Gastrocnemius medialis (tissue), 4 donors: ENCODE results near the gene INPP5A. TPM values are rescaled to one million over a fixed set of nuclear protein-coding genes. Genes with fewer than 3 reads are reported as not detected.

ENCODE experiments used
- ATAC-seq, 2 donors: fragments of 150-250 bp; one replicate each; pipeline ENCODE4 v1.9.1; 2016
- DNase-seq, 2 donors: peaks; one replicate each; pipeline ENCODE4 v3.0.0-alpha.2; 2019
- H3K27ac ChIP-seq, 4 donors: fragments of 200-600 bp; sonication (generic); 1 replicate in 1 of 4; 2 replicates in 3 of 4; pipeline ENCODE4 v1.5.1; 2016 to 2018; ENCODE audit warnings: mild to moderate bottlenecking in 2 of 4, moderate library complexity in 1 of 4
- H3K27me3 ChIP-seq, 3 donors: fragments of 200-600 bp; sonication (generic) in 2 of 3; 1 replicate in 1 of 3; 2 replicates in 2 of 3; pipeline versions ENCODE4 v1.5.1 to v1.6.0; 2016 to 2019; ENCODE audit warnings: mild to moderate bottlenecking in 1 of 3, moderate library complexity in 1 of 3
- H3K36me3 ChIP-seq, 2 donors: fragments of 200-600 bp; sonication (generic) in 1 of 2; one replicate each; pipeline ENCODE4 v1.5.1; 2017 to 2018
- H3K4me1 ChIP-seq, 2 donors: fragments of 200-600 bp; sonication (generic) in 1 of 2; one replicate each; pipeline ENCODE4 v1.5.1; 2016 to 2017; ENCODE audit warnings: mild to moderate bottlenecking in 2 of 2
- H3K4me3 ChIP-seq, 4 donors: fragments of 200-600 bp; sonication (generic) in 3 of 4; 1 replicate in 1 of 4; 2 replicates in 3 of 4; pipeline ENCODE4 v1.5.1; 2016 to 2019; ENCODE audit warnings: mild to moderate bottlenecking in 2 of 4
- H3K9me3 ChIP-seq, 3 donors: fragments of 200-600 bp; sonication (generic) in 2 of 3; 1 replicate in 1 of 3; 2 replicates in 2 of 3; pipeline ENCODE4 v1.5.1; 2016 to 2019
- POLR2A ChIP-seq, 2 donors: fragments of 450-650 bp; IDR thresholded peaks; one replicate each; pipeline ENCODE4 v1.6.1; 2017; ENCODE audit warnings: antibody characterized with exemption in 2 of 2, mild to moderate bottlenecking in 2 of 2, moderate library complexity in 2 of 2
- in situ Hi-C, 4 donors: fragments of 200-750 bp; cut with MboI; loops; one replicate each; pipeline versions ENCODE4 v1.15.0 to v1.8.0; 2017; ENCODE audit warnings: low sequenced_read_pairs in 4 of 4
- intact Hi-C: fragments of 100-400 bp; cut with DNase I; formaldehyde crosslinking; loops from one replicate; pipeline ENCODE4 v1.15.1; 2023; ENCODE audit warnings: low total_unique reads
- total RNA-seq, 4 donors: library from RNA; depleted of rRNA; stranded (reverse); fragments of >200 nt; gene quantifications; one replicate each; pipeline versions ENCODE4 v1.1.0 to v1.2.3, GENCODE V29; 2016
- TF ChIP-seq, protein P1 (sequence below), 5 experiments: fragments of 450-650 bp in 3 of 5; fragments of 200-600 bp in 2 of 5; sonication (generic) in 2 of 5; IDR thresholded peaks in 4 of 5; conservative IDR thresholded peaks in 1 of 5; 1 replicate in 4 of 5; 2 replicates in 1 of 5; pipeline ENCODE4 v1.5.1; 2016 to 2019; ENCODE audit warnings: antibody characterized with exemption in 5 of 5, mild to moderate bottlenecking in 3 of 5, moderate library complexity in 3 of 5

Gene INPP5A
- total RNA-seq, 4 donors from 2014 or later: 74.9 to 107 (median 92.4) TPM

DNA sequence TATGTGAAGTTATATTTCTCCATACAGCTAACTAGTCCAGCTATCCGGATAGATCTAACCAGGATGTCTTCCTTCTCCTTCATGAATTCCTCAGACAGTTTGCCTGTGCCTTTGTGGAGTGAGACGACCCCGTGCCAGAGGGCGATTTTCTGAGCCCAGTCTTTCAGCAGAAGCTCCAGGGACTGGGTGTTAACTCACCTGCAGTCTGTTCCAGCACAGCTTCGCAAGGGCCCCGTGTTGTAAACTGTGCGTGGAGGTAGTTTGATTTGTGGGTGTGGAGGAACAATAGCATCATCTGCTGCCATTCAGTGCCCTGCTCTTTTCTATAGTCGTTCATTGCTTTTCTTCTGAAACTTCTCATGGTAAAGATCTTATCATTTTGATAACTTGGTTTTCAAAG lies 103.8 kb downstream of the INPP5A start:
- in situ Hi-C loops (loop anchor here (25.0 kb wide), 2 partner anchors 104 to 254 kb away; partner anchors contain the start of genes INPP5A (in 3 of the 4) and PWWP2B (in 3 of the 4)), intact Hi-C loops (no loop called here)
- DNase-seq: no peak
- Histone ChIP-seq H3K4me3 (no peak overlapping the region), H3K27ac (no peak overlapping the region), H3K4me1 (peaks cover 0 to 8% of the 10 kb centered on the region in 2 donors), H3K36me3 (no peaks in the 10 kb centered on the region), H3K9me3 (no peaks in the 10 kb centered on the region), H3K27me3 (no peaks in the 10 kb centered on the region)
- TF ChIP-seq, protein P1, sequence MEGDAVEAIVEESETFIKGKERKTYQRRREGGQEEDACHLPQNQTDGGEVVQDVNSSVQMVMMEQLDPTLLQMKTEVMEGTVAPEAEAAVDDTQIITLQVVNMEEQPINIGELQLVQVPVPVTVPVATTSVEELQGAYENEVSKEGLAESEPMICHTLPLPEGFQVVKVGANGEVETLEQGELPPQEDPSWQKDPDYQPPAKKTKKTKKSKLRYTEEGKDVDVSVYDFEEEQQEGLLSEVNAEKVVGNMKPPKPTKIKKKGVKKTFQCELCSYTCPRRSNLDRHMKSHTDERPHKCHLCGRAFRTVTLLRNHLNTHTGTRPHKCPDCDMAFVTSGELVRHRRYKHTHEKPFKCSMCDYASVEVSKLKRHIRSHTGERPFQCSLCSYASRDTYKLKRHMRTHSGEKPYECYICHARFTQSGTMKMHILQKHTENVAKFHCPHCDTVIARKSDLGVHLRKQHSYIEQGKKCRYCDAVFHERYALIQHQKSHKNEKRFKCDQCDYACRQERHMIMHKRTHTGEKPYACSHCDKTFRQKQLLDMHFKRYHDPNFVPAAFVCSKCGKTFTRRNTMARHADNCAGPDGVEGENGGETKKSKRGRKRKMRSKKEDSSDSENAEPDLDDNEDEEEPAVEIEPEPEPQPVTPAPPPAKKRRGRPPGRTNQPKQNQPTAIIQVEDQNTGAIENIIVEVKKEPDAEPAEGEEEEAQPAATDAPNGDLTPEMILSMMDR (IDR thresholded peaks at IDR 0.05 in 4 of 5, conservative IDR thresholded peaks at IDR 0.05 in 1 of 5): no peak
- TF ChIP-seq POLR2A (IDR thresholded peaks at IDR 0.05): no peak
- no peak for ATAC-seq

- Histone ChIP-seq H3K36me3 (no peaks in the 10 kb centered on the region), H3K9me3 (no peaks in the 10 kb centered on the region), H3K27me3 (no peaks in the 10 kb centered on the region), H3K27ac (no peak overlapping the region), H3K4me3 (no peak overlapping the region), H3K4me1 (peaks cover 0 to 8% of the 10 kb centered on the region in 2 donors)
- intact Hi-C loops: no loop called here
- in situ Hi-C loops: loop anchor here (25.0 kb wide), 2 partner anchors 105 to 255 kb away; partner anchors contain the start of genes INPP5A (in 3 of the 4) and PWWP2B (in 3 of the 4)
- no peak for TF ChIP-seq POLR2A (IDR thresholded peaks at IDR 0.05)
- TF ChIP-seq, protein P1 (IDR thresholded peaks at IDR 0.05 in 4 of 5, conservative IDR thresholded peaks at IDR 0.05 in 1 of 5): no peak
- ATAC-seq: no peak
- no peak for DNase-seq
Observed at GRCh38 chr10:132641966-132642731, 104.6 kb downstream of the INPP5A start.

- Histone ChIP-seq H3K27me3 (no peaks in the 10 kb centered on the region), H3K4me3 (no peak overlapping the region), H3K27ac (no peak overlapping the region), H3K36me3 (no peaks in the 10 kb centered on the region), H3K4me1 (peaks cover 0 to 5% of the 10 kb centered on the region in 2 donors), H3K9me3 (no peaks in the 10 kb centered on the region)
- TF ChIP-seq, protein P1 (IDR thresholded peaks at IDR 0.05 in 4 of 5, conservative IDR thresholded peaks at IDR 0.05 in 1 of 5): no peak
- ATAC-seq (no peak), DNase-seq (no peak)
- intact Hi-C loops: no loop called here
- in situ Hi-C loops: loop anchor here (25.0 kb wide), 2 partner anchors 105 to 255 kb away; partner anchors contain the start of genes INPP5A (in 3 of the 4) and PWWP2B (in 3 of the 4)
Observed at GRCh38 chr10:132642732-132643008, 105.1 kb downstream of the INPP5A start.

DNA sequence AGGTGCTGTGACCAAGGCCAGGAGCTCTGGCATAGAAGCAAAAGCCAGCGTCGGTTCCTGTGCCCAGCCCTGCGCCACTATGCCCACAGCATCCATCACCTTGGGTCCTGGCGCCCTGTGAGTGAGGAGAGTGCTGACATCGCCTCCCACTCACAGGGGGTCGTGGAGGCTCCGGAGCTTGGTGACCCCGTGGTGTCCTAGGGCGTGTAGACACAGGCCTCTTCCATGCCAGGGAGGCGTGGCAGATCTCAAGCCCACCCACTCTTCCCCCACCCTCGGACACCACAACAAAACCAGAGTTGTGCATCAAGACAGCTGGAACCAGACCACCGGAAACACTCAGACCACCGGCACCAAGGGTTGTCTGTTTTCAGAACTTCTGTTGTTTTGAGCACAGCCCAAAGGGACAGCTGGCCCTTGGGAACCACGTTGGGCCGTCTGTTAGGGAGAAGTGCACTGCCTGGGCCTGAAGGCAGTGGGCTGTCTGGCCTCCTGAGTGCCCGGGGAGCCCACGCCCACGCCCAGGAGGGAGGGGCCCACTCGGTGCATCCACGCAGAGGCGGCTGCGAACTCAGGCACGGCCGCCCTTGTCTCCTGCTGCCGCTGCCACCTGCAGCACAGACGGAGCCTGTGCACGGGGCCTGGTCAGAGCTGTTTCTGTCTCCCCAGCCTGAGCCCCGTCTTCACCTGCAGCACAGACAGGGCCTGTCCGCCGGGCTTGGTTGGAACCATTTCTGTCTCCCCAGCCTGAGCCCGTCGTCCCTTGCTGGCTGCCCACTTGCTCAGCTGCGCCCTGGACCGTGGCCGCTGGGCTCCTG lies 106.3 kb downstream of the INPP5A start:
- TF ChIP-seq, protein P1 (IDR thresholded peaks at IDR 0.05 in 4 of 5, conservative IDR thresholded peaks at IDR 0.05 in 1 of 5): no peak
- no peak for TF ChIP-seq POLR2A (IDR thresholded peaks at IDR 0.05)
- ATAC-seq (peak in 1 of 2 donors; percentile 15), DNase-seq (no peak)
- intact Hi-C loops: no loop called here
- in situ Hi-C loops: loop anchor here (25.0 kb wide), 2 partner anchors 107 to 257 kb away; partner anchors contain the start of genes INPP5A (in 3 of the 4) and PWWP2B (in 3 of the 4)
- no peak overlapping the region for H3K4me3 ChIP-seq
- no peaks in the 10 kb centered on the region for H3K9me3 ChIP-seq
- no peaks in the 10 kb centered on the region for H3K36me3 ChIP-seq
- no peaks in the 10 kb centered on the region for H3K27me3 ChIP-seq
- H3K27ac ChIP-seq: no peak overlapping the region
- no peaks in the 10 kb centered on the region for H3K4me1 ChIP-seq
